Aorta (tissue), 5 donors: Measurements from ENCODE around the gene MAGOHB. TPM values are rescaled to one million over a fixed set of nuclear protein-coding genes. Genes with fewer than 3 reads are reported as not detected.
"Not testable (repeated sequence)": the region's sequence is repeated elsewhere in the genome, so short reads cannot be mapped to it uniquely, and the experiment has no call there.

ENCODE experiments used
- ATAC-seq: fragments of 200-7000 bp; cut with Tn5 transposase; one replicate; pipeline ENCODE4 v1.9.1; 2022; ENCODE audit warnings: moderate library complexity; ENCODE audit not compliant: low FRiP score
- DNase-seq, 2 donors: peaks; one replicate each; pipeline ENCODE4 v3.0.0-alpha.2; 2020
- H3K27ac ChIP-seq, 2 donors: one replicate each; pipeline ENCODE4 v1.5.1; 2013; ENCODE audit warnings: low read length in 2 of 2, mild to moderate bottlenecking in 2 of 2, moderate library complexity in 2 of 2, control low read depth in 1 of 2, inconsistent platforms in 1 of 2, low read depth in 1 of 2
- H3K27me3 ChIP-seq, 2 donors: one replicate each; pipeline ENCODE4 v1.6.1; 2013; ENCODE audit warnings: control low read depth in 1 of 2, low read length in 1 of 2, mild to moderate bottlenecking in 1 of 2, moderate library complexity in 1 of 2; ENCODE audit not compliant: insufficient read depth in 2 of 2, control insufficient read depth in 1 of 2
- H3K36me3 ChIP-seq, 2 donors: one replicate each; pipeline ENCODE4 v1.6.1; 2013; ENCODE audit warnings: control low read depth in 1 of 2, low read length in 1 of 2, mild to moderate bottlenecking in 1 of 2; ENCODE audit not compliant: insufficient read depth in 2 of 2, control insufficient read depth in 1 of 2
- H3K4me1 ChIP-seq, 2 donors: one replicate each; pipeline ENCODE4 v1.6.1; 2013; ENCODE audit warnings: low read length in 2 of 2, control low read depth in 1 of 2, mild to moderate bottlenecking in 1 of 2, moderate library complexity in 1 of 2; ENCODE audit not compliant: insufficient read depth in 2 of 2, control insufficient read depth in 1 of 2
- H3K4me3 ChIP-seq, 2 donors: one replicate each; pipeline ENCODE4 v1.5.1; 2013; ENCODE audit warnings: low read length in 2 of 2, control low read depth in 1 of 2, mild to moderate bottlenecking in 1 of 2
- H3K9me3 ChIP-seq: one replicate; pipeline ENCODE4 v1.6.1; 2013; ENCODE audit warnings: mild to moderate bottlenecking, low read length; ENCODE audit not compliant: control insufficient read depth
- WGBS, 2 donors: extraction: QIAGEN DNeasy Blood & Tissue Kit; methylation state at CpG; one replicate each; pipeline ENCODE4 v1.1.7; 2013; 5-methylcytosine and 5-hydroxymethylcytosine counted together
- intact Hi-C, 2 donors: fragments of 100-400 bp; cut with DNase I; formaldehyde crosslinking; loops; one replicate each; pipeline versions ENCODE4 v1.14.2 to v1.15.0; 2022
- polyA plus RNA-seq, 2 donors: library from polyadenylated mRNA; stranded (reverse); fragments of 200-250 nt; gene quantifications; one replicate each; pipeline ENCODE4 v1.2.3, GENCODE V29; 2013
- total RNA-seq, 2 donors: library from RNA; stranded (reverse); fragmentation: NEBNext Ultra II Directional; extraction: Animal tissue kit (Norgen Biotek cat#: 25700); gene quantifications; one replicate each; pipeline ENCODE4 v1.2.1, GENCODE V29; 2021
- donor health status: healthy with polysubstance abuse.
- donor health status: Bipolar disorder and iron deficiency.
- donor health status: DM: no; HTN: no; CAD: no.
- donor health status: DM: no; HTN: no; CAD: no.
- donor health status: DM: yes; HTN: yes; CAD: no.

MAGOHB gene
- total and polyA plus RNA-seq, 4 donors = 13.6 to 27.4 (median 17.2) TPM

- DNase-seq (no peak), ATAC-seq (no peak)
- no peak overlapping the region for H3K4me3 ChIP-seq
- intact Hi-C loops = no loop called here
- no peaks in the 10 kb centered on the region for H3K9me3 ChIP-seq
- H3K27ac ChIP-seq = no peak overlapping the region
- 83 to 87% methylated on average over 2 of the region's 2 CpGs for WGBS, 2 donors
- H3K27me3 ChIP-seq = no peaks in the 10 kb centered on the region
- H3K36me3 ChIP-seq = no peaks in the 10 kb centered on the region
- no peaks in the 10 kb centered on the region for H3K4me1 ChIP-seq
Observed at GRCh38 chr12:10574307-10574706, 39.1 kb downstream of the MAGOHB start.

GRCh38 chr12:10572021-10572490 is 41.4 kb downstream of the MAGOHB start:
- H3K9me3 ChIP-seq, H3K4me3 ChIP-seq, H3K27me3 ChIP-seq, intact Hi-C loops, H3K4me1 ChIP-seq, DNase-seq, H3K27ac ChIP-seq, ATAC-seq, H3K36me3 ChIP-seq: not testable (repeated sequence)
- 19 to 47% methylated on average over 3 of the region's 3 CpGs for WGBS, 2 donors

GRCh38 chr12:10571141-10571540 is 42.3 kb downstream of the MAGOHB start:
- 92% methylated on average over 11 of the region's 11 CpGs for WGBS, 2 donors
- Histone ChIP-seq H3K9me3 (no peaks in the 10 kb centered on the region), H3K4me1 (no peaks in the 10 kb centered on the region), H3K27me3 (no peaks in the 10 kb centered on the region), H3K36me3 (no peaks in the 10 kb centered on the region), H3K27ac (no peak overlapping the region), H3K4me3 (no peak overlapping the region)
- ATAC-seq (no peak), DNase-seq (no peak)
- intact Hi-C loops = no loop called here

GRCh38 chr12:10567813-10568212 is 45.6 kb downstream of the MAGOHB start:
- H3K27me3 ChIP-seq = peaks cover 0 to 2% of the 10 kb centered on the region in 2 donors
- WGBS, 2 donors = 82 to 86% methylated on average over 3 of the region's 3 CpGs
- H3K36me3 ChIP-seq = no peaks in the 10 kb centered on the region
- H3K4me1 ChIP-seq = no peaks in the 10 kb centered on the region
- intact Hi-C loops = no loop called here
- no peak overlapping the region for H3K4me3 ChIP-seq
- H3K9me3 ChIP-seq = peaks cover 1% of the 10 kb centered on the region
- DNase-seq (no peak), ATAC-seq (no peak)
- H3K27ac ChIP-seq = no peak overlapping the region

GRCh38 chr12:10563966-10564365 is 49.4 kb downstream of the MAGOHB start:
- no peak for DNase-seq
- Histone ChIP-seq H3K4me3 (no peak overlapping the region), H3K36me3 (no peaks in the 10 kb centered on the region), H3K9me3 (peaks cover 1% of the 10 kb centered on the region), H3K4me1 (no peaks in the 10 kb centered on the region), H3K27me3 (peaks cover 0 to 2% of the 10 kb centered on the region in 2 donors), H3K27ac (no peak overlapping the region)
- no peak for ATAC-seq
- 49 to 53% methylated on average over 3 of the region's 3 CpGs for WGBS, 2 donors
- intact Hi-C loops = loop anchor here (2.0 to 5.0 kb wide), 3 partner anchors 232 to 329 kb away; no protein-coding TSS in a partner anchor

GRCh38 chr12:10563002-10563401 is 50.4 kb downstream of the MAGOHB start:
- Histone ChIP-seq H3K9me3 (peaks cover 1% of the 10 kb centered on the region), H3K4me3 (no peak overlapping the region), H3K4me1 (no peaks in the 10 kb centered on the region), H3K36me3 (no peaks in the 10 kb centered on the region), H3K27ac (no peak overlapping the region), H3K27me3 (peaks cover 0 to 2% of the 10 kb centered on the region in 2 donors)
- intact Hi-C loops = loop anchor here (2.0 to 5.0 kb wide), 3 partner anchors 231 to 328 kb away; no protein-coding TSS in a partner anchor
- no peak for ATAC-seq
- WGBS, 2 donors = 72 to 73% methylated on average over 1 of the region's 1 CpG
- no peak for DNase-seq

- peaks cover 1% of the 10 kb centered on the region for H3K9me3 ChIP-seq
Observed at GRCh38 chr12:10562306-10562933, 51.0 kb downstream of the MAGOHB start.

GRCh38 chr12:10559244-10559643 is 54.2 kb downstream of the MAGOHB start:
- 67 to 79% methylated on average over 2 of the region's 2 CpGs for WGBS, 2 donors
- ATAC-seq = no peak
- intact Hi-C loops = no loop called here

More at GRCh38 chr12:10562306-10562933, 51.0 kb downstream of the MAGOHB start:
- Histone ChIP-seq H3K27ac (no peak overlapping the region), H3K27me3 (peaks cover 0 to 2% of the 10 kb centered on the region in 2 donors), H3K4me3 (no peak overlapping the region), H3K4me1 (no peaks in the 10 kb centered on the region), H3K36me3 (no peaks in the 10 kb centered on the region)
- ATAC-seq = no peak
- DNase-seq = no peak
- intact Hi-C loops = loop anchor here (2.0 to 5.0 kb wide), 3 partner anchors 230 to 328 kb away; no protein-coding TSS in a partner anchor
- 0 to 1% methylated on average over 1 of the region's 1 CpG for WGBS, 2 donors

GRCh38 chr12:10558789-10559188 is 54.6 kb downstream of the MAGOHB start:
- Histone ChIP-seq H3K27ac (no peak overlapping the region), H3K9me3 (peaks cover 1% of the 10 kb centered on the region), H3K27me3 (peaks cover 0 to 2% of the 10 kb centered on the region in 2 donors), H3K4me3 (no peak overlapping the region), H3K4me1 (no peaks in the 10 kb centered on the region), H3K36me3 (no peaks in the 10 kb centered on the region)
- ATAC-seq (no peak), DNase-seq (no peak)
- intact Hi-C loops = no loop called here
- WGBS, 2 donors = 93% methylated on average over 3 of the region's 3 CpGs

More at GRCh38 chr12:10559244-10559643, 54.2 kb downstream of the MAGOHB start:
- Histone ChIP-seq H3K27ac (no peak overlapping the region), H3K4me1 (no peaks in the 10 kb centered on the region), H3K36me3 (no peaks in the 10 kb centered on the region), H3K9me3 (peaks cover 1% of the 10 kb centered on the region), H3K4me3 (no peak overlapping the region), H3K27me3 (peaks cover 0 to 2% of the 10 kb centered on the region in 2 donors)
- DNase-seq = no peak
